ENCODE measurements around the gene PRSS56. TPM values are rescaled to one million over a fixed set of nuclear protein-coding genes. Genes with fewer than 3 reads are reported as not detected.
A peak's percentile ranks its signal among the peaks of the same experiment; 100 is the strongest.

Gene PRSS56
- total and polyA plus RNA-seq, 8 donors, result not detected

DNA sequence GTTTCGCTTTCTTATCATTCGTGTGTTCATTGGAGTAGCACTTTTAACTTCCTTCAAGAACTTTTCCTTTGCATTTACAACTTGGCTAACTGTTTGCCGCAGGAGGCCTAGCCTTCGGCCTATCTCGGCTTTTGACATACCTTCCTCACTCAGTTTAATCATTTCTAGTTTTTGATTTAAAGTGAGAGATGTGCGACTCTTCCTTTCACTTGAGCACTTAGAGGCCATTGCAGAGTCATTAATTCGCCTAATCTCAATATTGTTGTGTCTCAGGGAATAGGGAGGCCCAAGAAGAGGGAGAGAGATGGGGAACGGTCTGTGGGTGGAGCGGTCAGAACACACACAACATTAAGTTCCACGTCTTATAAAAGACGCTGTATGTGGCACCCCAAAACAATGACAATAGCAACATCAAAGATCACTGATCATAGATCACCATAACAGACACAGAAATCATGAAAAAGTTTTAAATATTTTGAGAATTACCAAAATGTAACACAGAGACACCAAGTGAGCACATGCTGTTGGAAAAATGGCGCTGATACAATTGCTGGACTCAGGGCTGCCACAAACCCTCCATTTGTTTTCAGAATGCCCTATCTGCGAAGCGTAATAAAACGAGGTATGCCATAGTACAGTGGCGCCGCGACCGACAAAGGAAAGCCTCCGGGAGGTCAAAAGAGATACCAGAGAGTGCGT is 29.6 kb downstream of the PRSS56 start:
- peaks cover 19 to 64% (median 40%) of the 10 kb centered on the region in 4 donors for H3K4me1 ChIP-seq
- DNase-seq, result no peak
- H3K27me3 ChIP-seq, result no peaks in the 10 kb centered on the region
- peak overlapping the region; percentile 80 to 93 (median 88) for H3K4me3 ChIP-seq
- intact Hi-C loops (cut with DNase I; ENCODE audit: low total_unique reads), result no loop called here
- H3K27ac ChIP-seq, result peak overlapping the region; percentile 98 to 99 (median 98)
- peaks cover 0 to 4% (median 0%) of the 10 kb centered on the region in 4 donors for H3K9me3 ChIP-seq
- WGBS, 5 donors, result 13 to 28% (median 21%) methylated on average over 15 to 21 of the region's 21 CpGs
- peaks cover 0 to 33% (median 17%) of the 10 kb centered on the region in 4 donors for H3K36me3 ChIP-seq
- no peak for TF ChIP-seq POLR2AphosphoS5 (IDR thresholded peaks at IDR 0.05)
- TF ChIP-seq POLR2A (IDR thresholded peaks at IDR 0.05), result no peak
- TF ChIP-seq CTCF (IDR thresholded peaks at IDR 0.05), result no peak
- TF ChIP-seq EP300 (IDR thresholded peaks at IDR 0.05), result no peak

GRCh38 chr2:232550354-232551249 is 30.4 kb downstream of the PRSS56 start, which contains the start of the genes EIF4E2 and TIGD1:
EIF4E2 (plus strand) TSS chr2:232550689; CDS start chr2:232550725, 36 bp downstream.
TIGD1 (minus strand) TSS chr2:232550557; CDS start chr2:232549882, 675 bp downstream.
- Histone ChIP-seq H3K4me3 (peak within 1 kb of the TSS; percentile 80 to 93 (median 88)), H3K27me3 (no peaks in the 10 kb centered on the region), H3K36me3 (peaks cover 0 to 31% (median 19%) of the 10 kb centered on the region in 4 donors), H3K9me3 (peaks cover 0 to 4% (median 0%) of the 10 kb centered on the region in 4 donors), H3K4me1 (peaks cover 19 to 70% (median 43%) of the 10 kb centered on the region in 4 donors), H3K27ac (peak within 1 kb of the TSS; percentile 98 to 99 (median 98))
- 0 to 1% (median 1%) methylated on average over 29 to 81 of the region's 81 CpGs for WGBS, 5 donors
- peak; percentile 83 to 95 (median 88) for TF ChIP-seq POLR2AphosphoS5 (IDR thresholded peaks at IDR 0.05)
- peak in 1 of 4 donors; percentile 46 for TF ChIP-seq POLR2A (IDR thresholded peaks at IDR 0.05)
- TF ChIP-seq CTCF (IDR thresholded peaks at IDR 0.05), result peak in 5 of 7 experiments; percentile 10 to 55 (median 41)
- TF ChIP-seq EP300 (IDR thresholded peaks at IDR 0.05), result no peak
- DNase-seq, result peak; percentile 96 to 98
- intact Hi-C loops (cut with DNase I; ENCODE audit: low total_unique reads), result no loop called here

DNA sequence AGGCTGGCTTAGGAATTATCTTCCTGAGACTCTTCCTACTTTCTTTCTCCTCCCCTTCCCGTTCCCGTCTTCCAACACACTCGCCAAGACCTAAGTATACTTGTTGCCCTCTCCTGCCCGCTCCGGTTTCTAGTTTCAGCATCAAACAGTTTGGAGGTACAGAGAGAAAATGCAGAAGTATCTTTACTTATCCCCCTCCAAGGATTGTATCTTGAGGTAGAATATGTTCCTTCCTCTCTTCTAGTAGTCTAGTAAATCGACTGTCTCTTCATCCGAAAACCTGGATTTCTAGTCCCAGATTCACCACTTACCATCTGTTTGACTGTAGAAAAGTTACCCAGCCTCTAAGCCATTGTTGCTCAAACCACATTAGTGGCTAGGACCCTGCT is 31.1 kb downstream of the PRSS56 start:
- WGBS, 5 donors, result 5 to 11% (median 8%) methylated on average over 7 of the region's 7 CpGs
- intact Hi-C loops (cut with DNase I; ENCODE audit: low total_unique reads), result no loop called here
- Histone ChIP-seq H3K36me3 (peaks cover 0 to 37% (median 24%) of the 10 kb centered on the region in 4 donors), H3K9me3 (peaks cover 0 to 4% (median 0%) of the 10 kb centered on the region in 4 donors), H3K4me1 (peaks cover 19 to 71% (median 43%) of the 10 kb centered on the region in 4 donors), H3K27ac (peak overlapping the region; percentile 98 to 99 (median 98)), H3K4me3 (peak overlapping the region; percentile 80 to 93 (median 88)), H3K27me3 (no peaks in the 10 kb centered on the region)
- TF ChIP-seq EP300 (IDR thresholded peaks at IDR 0.05) (no peak), POLR2AphosphoS5 (IDR thresholded peaks at IDR 0.05) (no peak), CTCF (IDR thresholded peaks at IDR 0.05) (no peak), POLR2A (IDR thresholded peaks at IDR 0.05) (no peak)
- DNase-seq, result no peak

DNA sequence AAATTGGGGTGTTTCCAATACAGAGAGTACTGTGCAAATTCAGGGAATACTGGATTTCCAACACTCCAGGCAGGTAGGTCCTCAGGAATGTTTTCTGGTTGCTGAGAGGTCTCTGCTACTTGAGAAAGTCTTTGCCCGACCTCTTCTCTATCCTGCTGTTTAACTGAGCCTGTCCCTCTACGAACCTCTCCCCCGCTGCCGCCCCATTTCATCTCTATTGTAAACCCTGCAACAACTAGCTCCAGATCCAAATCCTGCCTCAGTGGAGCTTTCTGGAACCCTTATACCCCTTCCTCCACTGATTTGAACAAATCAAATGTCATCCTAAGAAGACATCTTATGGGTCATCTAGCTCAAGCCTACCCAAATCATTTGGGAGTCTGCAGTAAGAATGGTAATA is 31.6 kb downstream of the PRSS56 start:
- H3K4me3 ChIP-seq, result peak overlapping the region; percentile 80 to 93 (median 88)
- DNase-seq, result no peak
- H3K27ac ChIP-seq, result peak overlapping the region in 3 of 5 donors; percentile 98
- H3K4me1 ChIP-seq, result peaks cover 19 to 72% (median 43%) of the 10 kb centered on the region in 4 donors
- TF ChIP-seq CTCF (IDR thresholded peaks at IDR 0.05) (no peak), EP300 (IDR thresholded peaks at IDR 0.05) (no peak), POLR2A (IDR thresholded peaks at IDR 0.05) (no peak), POLR2AphosphoS5 (IDR thresholded peaks at IDR 0.05) (no peak)
- peaks cover 0 to 4% (median 0%) of the 10 kb centered on the region in 4 donors for H3K9me3 ChIP-seq
- intact Hi-C loops (cut with DNase I; ENCODE audit: low total_unique reads), result no loop called here
- WGBS, 5 donors, result 87 to 93% (median 92%) methylated on average over 4 of the region's 4 CpGs
- no peaks in the 10 kb centered on the region for H3K27me3 ChIP-seq
- H3K36me3 ChIP-seq, result peaks cover 5 to 38% (median 27%) of the 10 kb centered on the region in 4 donors
